HG03432 (cell line): Measurements from ENCODE around the gene RHOBTB1.

Source experiments
- ATAC-seq: cut with Tn5 transposase; IDR thresholded peaks from one replicate; pipeline ENCODE4 v1.9.1; 2021; ENCODE audit warnings: mild to moderate bottlenecking, moderate library complexity; ENCODE audit not compliant: unreplicated experiment

The RHOBTB1 gene

DNA sequence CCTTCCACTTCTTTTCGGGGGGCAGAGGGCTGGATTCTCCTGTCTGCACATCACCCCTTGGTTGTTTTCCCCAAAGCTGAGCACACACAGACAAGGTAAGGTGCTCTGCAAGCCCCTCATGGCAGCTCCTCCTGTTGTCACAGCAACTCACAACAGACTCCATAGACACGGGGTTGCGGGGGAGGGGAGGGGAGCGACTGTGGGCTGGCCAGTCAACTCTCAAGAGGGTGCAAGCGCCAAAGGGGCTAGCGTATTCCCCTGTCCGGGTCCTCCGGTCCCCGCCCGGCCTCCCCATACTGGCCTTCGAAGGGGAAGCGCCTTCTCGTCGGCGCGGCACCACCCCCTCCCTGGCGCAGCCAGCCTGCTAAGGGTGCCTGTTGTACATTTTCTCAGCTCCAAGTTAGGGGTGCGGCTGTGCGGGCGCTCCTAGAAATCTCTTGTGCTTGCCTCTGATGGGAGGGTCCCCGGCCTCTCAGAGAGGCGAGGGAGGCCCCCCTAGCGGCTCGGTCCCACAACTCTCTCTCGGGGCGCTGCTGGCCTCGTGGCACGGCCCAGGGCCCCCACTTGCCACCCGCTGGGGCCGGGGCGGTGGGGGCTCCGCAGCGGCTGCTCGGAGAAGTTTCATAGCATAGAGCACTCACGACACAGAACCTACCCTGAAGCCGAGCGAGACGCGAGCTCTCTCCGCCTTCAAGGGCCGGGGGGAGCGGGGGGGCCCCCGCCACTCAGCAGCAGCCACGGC, 498 bp downstream of the RHOBTB1 start:
- ATAC-seq: peak; percentile 39

DNA sequence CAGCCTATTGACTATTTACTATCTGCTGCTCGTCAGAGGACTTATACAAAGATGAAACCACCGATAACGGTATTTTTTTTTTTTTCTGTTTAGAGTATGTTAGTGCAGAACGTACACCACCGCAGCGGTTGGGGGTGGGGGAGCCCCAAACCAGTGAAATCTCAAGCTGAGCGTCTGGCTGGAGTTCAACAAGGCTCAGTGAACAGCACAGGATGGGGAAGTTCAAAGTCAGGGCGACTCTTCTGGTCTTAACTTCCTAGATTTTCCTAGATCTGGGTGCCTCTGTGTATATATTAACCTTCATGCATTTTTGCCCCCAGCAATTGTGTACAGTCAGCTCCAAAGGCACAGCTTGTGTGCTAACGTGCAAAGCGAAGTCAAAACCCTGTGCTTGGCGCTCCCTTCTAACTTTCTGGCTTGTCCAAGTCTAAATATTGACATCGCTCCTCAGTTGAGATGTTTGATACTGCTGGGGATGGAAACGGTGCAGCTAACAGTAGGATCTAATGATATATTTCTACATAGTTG, 1.1 kb downstream of the RHOBTB1 start:
- peak; percentile 58 for ATAC-seq

DNA sequence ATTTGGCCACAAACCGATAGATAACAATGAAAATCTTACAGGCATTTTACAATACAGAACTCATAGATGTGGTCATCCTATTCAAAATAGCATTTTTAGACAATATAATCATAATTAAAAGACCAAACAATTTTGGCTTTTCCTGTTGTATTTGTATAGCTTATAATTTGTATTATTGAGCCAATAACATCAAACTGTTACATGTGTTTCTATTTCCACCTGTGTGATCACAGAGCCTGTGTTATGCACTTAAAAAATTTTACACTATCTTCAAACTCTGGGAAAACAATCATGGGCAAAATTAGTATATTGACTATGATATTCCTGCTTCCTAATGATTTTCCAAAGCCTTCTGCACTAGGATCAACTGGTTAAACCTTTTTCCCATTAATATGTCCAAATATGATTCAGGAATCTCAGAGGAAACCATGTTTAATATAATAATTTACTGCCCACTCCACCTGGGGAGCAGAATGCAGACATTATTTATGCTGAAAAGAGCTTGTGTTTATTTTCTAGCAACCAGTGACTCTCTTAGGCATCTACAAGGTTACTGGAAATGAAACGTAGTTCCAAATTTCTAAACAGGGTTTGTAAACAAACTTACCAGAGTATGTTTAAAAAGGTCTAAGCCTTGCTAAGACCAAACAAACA, 1.7 kb downstream of the RHOBTB1 start:
- no peak for ATAC-seq

DNA sequence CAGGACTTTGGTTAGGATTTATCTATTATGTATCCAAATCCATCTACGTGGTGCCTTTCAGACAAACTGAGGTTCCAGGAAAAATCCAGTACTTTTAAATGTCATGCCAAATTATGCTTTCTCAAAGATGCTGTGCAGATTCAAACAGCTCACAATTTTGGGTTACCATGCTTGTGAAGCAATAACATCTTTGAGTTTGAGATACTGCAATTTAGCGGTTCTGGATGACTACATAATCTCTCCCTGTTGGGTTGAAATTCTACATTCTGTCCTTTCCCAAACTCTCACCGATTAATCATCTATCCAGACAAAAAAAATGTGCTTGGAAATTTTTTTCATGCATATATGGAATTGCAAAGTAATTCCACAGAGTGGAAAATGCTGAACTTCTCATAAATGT, 3.5 kb downstream of the RHOBTB1 start:
- ATAC-seq: no peak

DNA sequence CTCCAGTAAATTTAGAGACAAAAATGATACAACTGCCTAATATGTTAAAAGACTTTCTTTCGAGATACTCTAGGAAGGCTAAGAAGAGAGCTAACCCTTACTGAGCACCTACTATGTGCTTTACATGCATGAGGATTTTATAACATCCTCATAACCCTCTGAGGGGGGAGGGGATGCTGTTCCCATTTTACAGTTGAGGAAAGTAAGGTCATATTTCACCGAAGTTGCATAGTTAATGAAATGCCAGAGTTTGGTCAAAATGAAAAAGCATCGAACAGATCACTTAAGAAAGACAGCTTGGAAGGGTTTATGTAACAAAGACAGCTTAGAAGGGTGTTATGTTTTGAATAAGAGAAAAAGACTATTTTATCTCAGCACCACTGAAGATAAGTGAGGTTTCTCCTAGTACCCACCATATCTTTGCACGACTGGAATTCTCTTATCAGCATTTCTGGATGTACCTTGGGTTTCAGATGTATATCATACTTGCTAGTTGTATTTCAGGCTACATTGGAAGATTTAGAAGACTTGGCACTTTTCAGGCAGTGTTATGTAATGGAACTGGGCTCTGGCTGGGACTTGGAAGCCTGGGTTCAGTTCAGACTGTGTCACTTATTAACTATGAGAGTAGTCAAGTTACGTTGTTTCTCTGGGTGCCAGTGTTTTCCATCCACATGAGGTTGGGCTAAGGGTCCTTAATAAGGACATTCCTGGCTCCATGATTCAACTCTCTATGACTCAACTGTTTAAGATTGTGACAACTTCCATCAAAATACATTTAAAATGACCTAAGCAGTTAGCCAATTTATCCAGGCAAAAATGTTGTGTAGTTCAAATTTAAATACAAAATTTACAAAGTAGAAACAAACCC, 6.0 kb downstream of the RHOBTB1 start:
- no peak for ATAC-seq

DNA sequence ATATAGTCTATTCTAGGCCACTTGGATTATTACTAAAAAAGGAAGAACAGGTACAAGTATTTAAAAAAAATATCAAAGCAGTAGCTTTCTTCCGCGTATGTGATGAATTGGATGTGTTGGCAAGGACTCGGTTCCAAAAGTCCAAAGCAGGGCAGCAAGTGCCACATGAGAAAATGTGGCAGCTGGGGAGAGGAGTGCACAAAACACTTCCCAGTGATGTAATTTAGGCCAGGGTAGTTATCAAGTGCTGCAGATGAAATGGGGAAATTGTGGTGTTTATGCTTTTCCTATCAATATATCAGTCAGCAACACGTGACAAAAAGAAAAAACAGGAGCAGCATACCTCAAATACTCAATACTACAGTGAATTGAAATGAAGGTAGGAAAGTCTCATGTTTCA, 7.0 kb downstream of the RHOBTB1 start:
- ATAC-seq: no peak

DNA sequence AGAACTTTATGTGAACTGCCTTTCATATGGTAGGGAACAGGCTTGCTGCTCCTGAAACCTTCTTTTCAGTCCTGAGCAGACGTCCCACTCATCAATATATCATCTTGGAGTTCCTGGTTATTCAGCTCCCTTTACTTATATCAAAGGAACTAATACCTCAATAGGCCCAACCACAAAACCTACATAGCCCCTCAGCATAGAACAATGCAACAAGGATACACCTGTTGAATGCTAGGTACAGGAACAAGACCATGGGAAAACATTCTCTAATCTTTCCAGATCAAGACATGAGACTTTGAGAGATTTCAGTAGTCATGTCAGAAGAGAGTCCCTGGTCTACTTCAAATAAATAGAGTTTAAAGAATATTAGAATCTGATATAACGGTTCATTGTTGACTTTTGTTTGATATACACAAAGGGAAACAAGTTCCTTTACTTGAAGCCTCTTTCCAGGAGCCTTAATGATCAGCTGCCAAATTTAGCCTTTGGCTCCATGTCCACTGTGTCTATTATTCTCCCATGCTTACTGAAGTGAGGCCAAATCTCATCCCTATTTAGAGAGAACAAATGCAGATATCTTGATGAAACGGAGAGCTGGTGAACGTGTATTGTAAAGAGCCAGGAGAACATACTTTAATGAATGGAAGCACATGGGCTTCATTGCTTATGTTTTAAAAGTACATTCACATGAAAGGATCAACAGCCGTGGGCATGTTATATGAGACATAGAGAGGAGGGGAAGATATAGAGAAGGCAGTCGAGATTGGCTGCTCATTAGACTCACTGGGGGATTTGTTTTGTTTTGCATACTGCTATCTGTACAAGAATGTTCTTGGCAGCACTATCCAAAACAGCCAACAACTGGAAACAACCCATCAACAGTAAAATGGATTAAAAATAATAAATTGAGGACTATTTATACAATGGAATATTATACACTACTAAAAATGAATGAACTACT, 9.5 kb downstream of the RHOBTB1 start:
- ATAC-seq: no peak

DNA sequence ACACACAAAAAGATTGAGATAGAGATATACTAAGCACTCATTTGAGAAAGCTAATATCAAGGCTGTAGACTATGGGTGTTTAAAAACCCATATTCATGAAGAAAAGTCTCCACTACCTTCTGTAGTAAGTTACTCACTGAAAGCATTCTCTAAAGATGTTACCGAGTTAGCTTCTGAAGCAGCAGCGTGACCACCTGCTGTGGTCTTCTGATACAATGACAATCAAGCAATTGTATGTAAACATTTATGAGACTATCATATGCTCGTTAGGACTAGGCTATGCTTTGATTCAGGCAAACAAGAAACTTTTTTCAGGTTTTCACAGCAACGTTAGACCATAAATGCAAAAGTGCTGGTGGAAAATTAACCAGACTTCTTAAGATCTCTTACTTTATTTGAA, 11.2 kb downstream of the RHOBTB1 start:
- no peak for ATAC-seq

DNA sequence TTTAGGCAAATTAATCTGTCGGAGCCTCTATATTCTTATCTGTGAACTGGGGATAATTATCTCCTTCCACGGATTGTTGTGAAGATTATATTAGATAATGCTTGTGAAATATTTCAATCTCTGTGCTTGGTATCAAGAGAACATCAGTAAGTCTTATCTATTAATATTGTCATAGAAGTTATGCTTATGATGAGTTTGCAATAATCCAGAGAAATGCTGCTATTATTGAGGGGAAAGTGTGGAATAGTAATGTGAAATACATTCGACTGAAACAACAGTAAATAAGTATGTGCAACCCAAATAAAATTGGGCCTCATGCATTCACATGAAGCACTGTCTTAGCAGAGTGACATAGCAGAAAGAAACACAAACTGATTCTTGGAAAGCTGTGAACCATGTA, 13.7 kb downstream of the RHOBTB1 start:
- ATAC-seq: no peak

DNA sequence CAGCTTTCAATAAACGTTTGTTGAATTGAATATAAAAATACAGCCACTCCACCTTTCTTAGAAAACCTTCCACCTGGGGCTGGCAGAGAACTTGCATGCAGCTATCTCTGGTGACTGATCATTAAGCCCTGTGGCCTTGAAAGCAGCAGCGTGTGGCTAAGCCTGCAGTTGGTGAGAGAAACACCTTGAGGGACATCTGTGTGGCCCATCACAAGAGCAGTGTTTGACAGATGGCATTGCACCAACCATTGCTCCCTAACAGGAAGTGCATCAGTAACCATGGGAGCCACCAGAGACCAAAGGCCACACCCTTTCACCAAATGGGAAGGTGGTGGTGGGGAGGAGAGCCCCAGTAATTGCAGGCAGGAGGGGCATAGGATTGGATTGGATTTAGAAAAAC, 22.4 kb downstream of the RHOBTB1 start:
- ATAC-seq: no peak

DNA sequence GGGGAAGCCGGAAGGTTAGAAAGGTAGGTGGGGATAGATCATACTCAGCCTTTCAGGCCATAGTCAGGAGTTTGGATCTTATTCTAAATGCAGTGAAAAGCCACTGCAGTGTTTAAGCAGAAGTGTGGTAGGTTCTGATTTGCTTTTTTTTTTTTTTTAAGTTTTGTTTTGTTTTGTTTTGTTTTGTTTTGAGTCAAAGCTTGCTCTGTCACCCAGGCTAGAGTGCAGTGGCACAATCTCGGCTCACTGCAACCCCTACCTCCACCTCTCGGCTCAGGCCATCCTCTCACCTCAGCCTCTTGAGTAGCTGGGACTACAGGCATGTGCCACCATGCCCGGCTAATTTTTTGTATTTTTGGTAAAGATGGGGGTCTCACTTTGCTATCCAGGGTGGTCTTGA, 23.5 kb downstream of the RHOBTB1 start:
- no peak for ATAC-seq

DNA sequence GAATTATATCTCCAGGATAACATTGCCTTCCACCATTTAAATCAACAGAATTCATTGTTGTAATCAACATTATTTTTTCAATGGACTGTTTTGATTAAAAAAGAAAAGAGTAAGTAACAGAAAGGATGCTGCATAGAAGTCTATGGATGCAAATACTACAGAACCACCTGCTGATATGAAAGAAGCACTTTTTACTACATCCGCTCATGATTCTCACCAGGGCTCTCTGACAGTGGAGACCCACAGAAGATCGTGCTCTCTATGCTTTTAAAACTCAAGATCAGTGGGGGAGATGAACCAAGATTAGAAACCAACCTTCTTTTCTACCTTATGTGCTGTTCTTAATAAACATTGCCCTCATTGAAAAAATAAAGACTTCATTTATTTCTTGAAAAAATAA, 24.4 kb downstream of the RHOBTB1 start:
- no peak for ATAC-seq

DNA sequence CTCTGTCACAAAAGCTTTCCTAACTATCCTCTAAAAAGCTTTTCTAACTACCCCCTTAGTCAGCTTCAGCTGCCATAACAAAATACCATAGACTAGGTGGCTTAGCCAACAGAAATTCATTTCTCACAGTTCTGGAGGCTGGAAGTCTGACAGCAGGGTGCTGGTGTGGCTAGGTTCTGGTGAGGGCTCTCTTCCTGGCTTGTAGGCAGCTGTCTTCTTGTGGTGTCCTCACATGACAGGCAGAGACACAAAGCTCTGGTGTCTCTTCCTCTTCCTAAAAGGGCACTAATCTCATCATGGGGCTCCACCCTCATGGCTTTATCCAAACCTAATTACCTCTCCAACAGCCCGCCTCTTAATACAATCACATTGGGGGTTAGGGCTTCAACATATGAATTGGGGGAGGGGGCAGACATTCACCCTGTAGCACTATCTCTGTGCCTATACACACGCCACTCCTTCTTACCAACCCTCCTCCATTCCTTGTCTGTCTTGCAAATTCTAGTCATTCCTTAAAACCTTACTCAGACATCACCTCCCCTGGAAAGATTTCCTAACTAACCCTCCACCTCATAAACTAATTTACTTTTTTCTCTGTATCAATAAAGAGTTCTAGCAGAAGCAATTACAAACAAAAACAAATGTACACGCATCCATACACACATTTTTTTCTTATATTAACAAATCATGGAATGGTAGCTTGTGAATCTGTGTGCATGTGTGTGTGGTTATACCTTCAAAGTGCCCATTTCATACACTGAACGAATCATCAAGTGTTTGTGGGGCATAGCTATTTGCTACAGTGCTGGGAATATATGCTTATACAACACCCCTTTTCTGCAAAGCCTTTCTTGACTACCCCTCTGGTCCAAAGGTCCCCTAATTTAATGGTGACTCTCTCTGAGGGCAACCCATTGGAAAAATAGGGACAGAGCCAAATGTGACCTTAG, 26.4 kb downstream of the RHOBTB1 start:
- ATAC-seq: no peak

DNA sequence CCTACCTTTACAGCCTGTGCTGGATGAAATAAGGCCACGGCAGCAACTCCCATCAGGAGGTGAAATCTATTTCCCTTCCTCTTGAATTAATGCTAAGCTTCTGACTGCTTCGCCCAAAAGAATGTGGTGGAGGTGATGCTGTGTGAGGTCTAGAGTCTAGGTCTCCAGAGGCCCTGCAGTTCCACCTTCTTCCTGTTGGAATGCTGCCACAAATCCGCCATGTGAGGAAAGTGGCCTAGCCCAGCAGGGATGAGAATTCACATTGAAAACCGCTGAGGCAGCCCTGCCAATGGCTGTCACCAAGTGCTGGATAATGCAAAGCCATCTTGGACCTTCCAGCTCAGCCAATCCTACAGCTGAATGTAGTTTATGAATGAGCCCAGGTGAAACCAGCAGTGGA, 28.0 kb downstream of the RHOBTB1 start:
- ATAC-seq: no peak

DNA sequence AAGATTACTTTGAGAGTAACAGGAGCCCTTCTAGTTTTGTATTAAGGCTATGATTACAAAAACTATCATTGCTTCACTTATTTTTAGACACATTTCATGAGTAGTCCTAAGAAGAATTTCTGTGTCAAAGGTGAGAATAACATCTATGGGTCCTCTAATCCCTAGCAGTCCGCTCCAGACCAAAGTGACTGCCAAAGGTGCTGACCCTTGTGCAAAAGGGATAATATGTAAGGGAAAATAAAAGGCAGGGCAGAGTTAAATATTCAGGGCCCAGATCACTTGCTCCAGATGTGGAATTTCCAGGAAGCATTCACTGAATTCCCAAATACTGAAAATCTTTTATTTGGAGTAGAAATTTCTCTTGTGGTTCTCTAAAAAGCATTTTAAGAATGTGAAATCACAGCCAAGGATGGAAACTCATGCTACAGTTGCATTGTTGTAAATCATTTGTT, 29.3 kb downstream of the RHOBTB1 start:
- no peak for ATAC-seq

DNA sequence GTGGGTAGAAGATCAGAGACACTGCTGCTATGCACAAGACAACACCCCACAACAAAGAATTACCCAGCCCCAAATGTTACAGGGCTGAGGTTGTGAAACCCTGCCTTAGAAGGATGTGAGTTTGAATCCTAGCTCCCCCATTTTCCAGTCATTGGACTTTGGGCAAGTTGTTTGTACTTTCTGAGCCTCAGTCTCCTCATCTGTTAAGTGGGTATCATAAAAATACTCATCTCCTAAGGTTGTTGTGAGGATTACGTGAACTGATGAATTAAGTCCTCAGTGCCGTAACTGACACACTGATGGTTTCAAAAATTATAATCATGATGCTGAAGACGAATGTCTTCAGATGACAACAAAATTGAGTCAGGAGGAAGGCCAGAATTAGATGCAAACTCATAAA, 30.3 kb downstream of the RHOBTB1 start:
- ATAC-seq: no peak

DNA sequence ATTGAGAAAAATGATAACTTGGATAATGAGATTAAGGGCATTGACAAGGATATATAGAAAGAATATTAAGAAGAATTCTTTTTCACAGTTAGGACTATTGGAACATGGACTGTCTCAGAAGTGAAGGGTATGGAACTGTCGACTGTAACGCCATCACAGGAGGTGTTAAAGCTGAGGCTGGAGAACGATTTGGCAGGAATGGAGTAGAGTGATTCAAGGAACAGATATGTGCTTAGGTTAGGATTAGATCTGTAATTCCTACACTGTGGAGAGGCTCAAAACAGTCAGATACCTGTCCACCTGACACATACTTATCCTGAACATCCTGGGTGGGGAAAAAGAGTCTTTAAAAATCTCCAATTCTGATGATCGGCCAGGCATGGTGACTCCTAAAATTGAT, 30.9 kb downstream of the RHOBTB1 start:
- ATAC-seq: no peak

DNA sequence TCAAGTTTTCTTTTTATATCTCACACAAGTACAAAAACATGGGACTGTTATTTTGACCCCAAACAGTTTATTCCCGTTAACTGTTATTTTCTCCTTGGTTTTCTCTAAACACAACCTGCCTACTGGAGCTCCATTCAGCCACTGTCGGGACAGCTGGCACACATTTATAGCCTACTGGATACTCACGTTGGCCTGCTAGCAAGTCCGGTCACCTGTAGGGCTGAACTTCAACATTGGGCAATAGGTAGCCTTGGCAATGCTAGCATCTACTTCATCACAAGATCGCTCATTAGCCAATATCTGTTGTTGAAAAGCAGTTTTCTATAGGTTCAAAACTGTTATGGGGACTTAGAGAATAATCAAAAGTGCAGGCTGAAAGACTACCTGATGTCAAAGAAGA, 32.3 kb downstream of the RHOBTB1 start:
- no peak for ATAC-seq

DNA sequence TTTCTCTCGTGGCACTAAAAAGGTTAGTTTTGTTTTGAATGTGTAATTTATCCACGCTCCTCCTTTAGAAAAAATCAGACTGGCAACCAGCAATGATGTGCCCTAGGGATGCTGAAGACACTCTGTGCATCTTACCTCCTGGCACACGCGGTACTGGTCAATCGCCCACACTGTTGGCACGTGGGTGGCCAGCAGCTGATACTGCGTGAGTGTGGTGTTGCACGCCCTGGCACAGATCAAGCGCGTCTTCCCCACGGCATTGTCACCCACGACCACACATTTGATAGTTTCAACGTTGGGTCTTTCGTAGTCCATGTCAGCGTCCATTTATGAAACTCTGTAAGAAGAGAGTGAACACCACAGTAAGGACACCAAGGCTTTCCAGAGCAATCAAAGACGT, 32.8 kb downstream of the RHOBTB1 start:
- no peak for ATAC-seq
